ENCODE results near the gene BRWD1.
"Not testable (repeated sequence)": the region's sequence is repeated elsewhere in the genome, so short reads cannot be mapped to it uniquely, and the experiment has no call there.

BRWD1 gene

GRCh38 chr21:39161064-39161463 is 152.4 kb downstream of the BRWD1 start:
- no peak for DNase-seq

- no peak for DNase-seq
Observed at GRCh38 chr21:39159342-39160063, 153.9 kb downstream of the BRWD1 start.

GRCh38 chr21:39157241-39157640 is 156.2 kb downstream of the BRWD1 start:
- DNase-seq: not testable (repeated sequence)

GRCh38 chr21:39156024-39156423 is 157.4 kb downstream of the BRWD1 start:
- no peak for DNase-seq

- DNase-seq: no peak
Observed at GRCh38 chr21:39155578-39155977, 157.9 kb downstream of the BRWD1 start.

- DNase-seq: no peak
Observed at GRCh38 chr21:39153842-39154241, 159.6 kb downstream of the BRWD1 start.

- DNase-seq: no peak
Observed at GRCh38 chr21:39153373-39153772, 160.1 kb downstream of the BRWD1 start.

- no peak for DNase-seq
Observed at GRCh38 chr21:39152271-39152670, 161.2 kb downstream of the BRWD1 start.

GRCh38 chr21:39150877-39151276 is 162.6 kb downstream of the BRWD1 start:
- no peak for DNase-seq

GRCh38 chr21:39150316-39150715 is 163.1 kb downstream of the BRWD1 start:
- DNase-seq: no peak

GRCh38 chr21:39149882-39150281 is 163.6 kb downstream of the BRWD1 start:
- DNase-seq: no peak

- no peak for DNase-seq
Observed at GRCh38 chr21:39148975-39149374, 164.5 kb downstream of the BRWD1 start.

- no peak for DNase-seq
Observed at GRCh38 chr21:39144191-39144590, 169.2 kb downstream of the BRWD1 start.

- DNase-seq: no peak
Observed at GRCh38 chr21:39142972-39143371, 170.5 kb downstream of the BRWD1 start.

- DNase-seq: no peak
Observed at GRCh38 chr21:39141502-39141901, 171.9 kb downstream of the BRWD1 start.

GRCh38 chr21:39137248-39138178 is 175.9 kb downstream of the BRWD1 start:
- DNase-seq: no peak

GRCh38 chr21:39136711-39137110 is 176.7 kb downstream of the BRWD1 start:
- DNase-seq: no peak

GRCh38 chr21:39136138-39136537 is 177.3 kb downstream of the BRWD1 start:
- not testable (repeated sequence) for DNase-seq

- DNase-seq: no peak
Observed at GRCh38 chr21:39134288-39134810, 179.1 kb downstream of the BRWD1 start.
